Tibial nerve (tissue), 4 donors: ENCODE results near the gene DNAJC6. TPM values are rescaled to one million over a fixed set of nuclear protein-coding genes. Genes with fewer than 3 reads are reported as not detected.
A peak's percentile ranks its signal among the peaks of the same experiment; 100 is the strongest.

Experiments
- DNase-seq, 2 donors: peaks; one replicate each; pipeline ENCODE4 v3.0.0-alpha.2; 2019; ENCODE audit warnings: low spot score in 2 of 2
- H3K27ac ChIP-seq, 4 donors: fragments of 200-600 bp; sonication (generic) in 3 of 4; one replicate each; pipeline ENCODE4 v1.5.1; 2017 to 2019; ENCODE audit warnings: mild to moderate bottlenecking in 1 of 4
- H3K27me3 ChIP-seq, 2 donors: fragments of 200-600 bp; sonication (generic) in 1 of 2; one replicate each; pipeline versions ENCODE4 v1.5.1 to v1.6.0; 2017 to 2019
- H3K36me3 ChIP-seq, 3 donors: fragments of 200-600 bp; sonication (generic); one replicate each; pipeline ENCODE4 v1.5.1; 2018 to 2019
- H3K4me1 ChIP-seq, 4 donors: fragments of 200-600 bp; sonication (generic) in 3 of 4; one replicate each; pipeline ENCODE4 v1.5.1; 2017 to 2019
- H3K4me3 ChIP-seq, 4 donors: fragments of 200-600 bp; sonication (generic) in 3 of 4; one replicate each; pipeline ENCODE4 v1.5.1; 2017 to 2019; ENCODE audit warnings: mild to moderate bottlenecking in 1 of 4, moderate library complexity in 1 of 4
- H3K9me3 ChIP-seq, 4 donors: fragments of 200-600 bp; sonication (generic) in 3 of 4; one replicate each; pipeline ENCODE4 v1.5.1; 2017 to 2019
- EP300 ChIP-seq, 2 donors: sonication (generic); formaldehyde crosslinking; IDR thresholded peaks; one replicate each; pipeline ENCODE4 v1.6.1; 2017; ENCODE audit warnings: antibody characterized with exemption in 2 of 2, mild to moderate bottlenecking in 1 of 2
- POLR2A ChIP-seq, 2 donors: fragments of 450-650 bp; IDR thresholded peaks; one replicate each; pipeline ENCODE4 v1.6.1; 2017; ENCODE audit warnings: antibody characterized with exemption in 2 of 2, mild to moderate bottlenecking in 2 of 2, moderate library complexity in 2 of 2
- WGBS, 2 donors: methylation state at CpG; one replicate each; pipeline ENCODE4 v1.1.5; 2018; 5-methylcytosine and 5-hydroxymethylcytosine counted together
- total RNA-seq, 4 donors: library from RNA; depleted of rRNA; stranded (reverse); fragments of >200 nt; gene quantifications; one replicate each; pipeline ENCODE4 v1.1.0, GENCODE V29; 2016
- TF ChIP-seq, protein P1 (sequence below), 5 experiments: fragments of 200-600 bp in 3 of 5; fragments of 450-650 bp in 2 of 5; sonication (generic) in 3 of 5; IDR thresholded peaks; one replicate each; pipeline ENCODE4 v1.5.1; 2016 to 2019; ENCODE audit warnings: antibody characterized with exemption in 5 of 5, mild to moderate bottlenecking in 3 of 5, moderate library complexity in 2 of 5

DNAJC6 gene
- total RNA-seq, 4 donors from 2014 or later: 11.4 to 19.2 (median 16.9) TPM

DNA sequence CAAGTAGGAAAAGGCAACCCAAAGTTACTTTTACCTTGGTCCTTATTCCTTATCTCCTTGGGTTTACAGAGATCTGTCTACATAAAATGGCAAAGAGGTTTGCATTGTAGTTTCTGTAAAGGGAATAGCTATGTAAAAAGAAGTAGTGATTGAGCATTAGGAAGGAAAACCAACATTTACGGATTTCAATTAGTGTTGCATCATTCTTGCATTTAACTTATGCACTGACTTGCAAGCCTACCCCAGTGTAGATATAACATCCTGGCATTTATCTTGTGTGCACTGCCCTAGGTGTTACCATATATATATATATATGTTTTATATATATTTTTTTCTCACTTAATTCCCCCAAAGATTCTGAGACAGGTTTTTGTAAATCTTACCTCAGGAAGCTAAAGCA is 107.4 kb downstream of the DNAJC6 start:
- WGBS, 2 donors: 85 to 95% methylated on average over 1 of the region's 1 CpG
- H3K27me3 ChIP-seq: no peaks in the 10 kb centered on the region
- TF ChIP-seq, protein P1, sequence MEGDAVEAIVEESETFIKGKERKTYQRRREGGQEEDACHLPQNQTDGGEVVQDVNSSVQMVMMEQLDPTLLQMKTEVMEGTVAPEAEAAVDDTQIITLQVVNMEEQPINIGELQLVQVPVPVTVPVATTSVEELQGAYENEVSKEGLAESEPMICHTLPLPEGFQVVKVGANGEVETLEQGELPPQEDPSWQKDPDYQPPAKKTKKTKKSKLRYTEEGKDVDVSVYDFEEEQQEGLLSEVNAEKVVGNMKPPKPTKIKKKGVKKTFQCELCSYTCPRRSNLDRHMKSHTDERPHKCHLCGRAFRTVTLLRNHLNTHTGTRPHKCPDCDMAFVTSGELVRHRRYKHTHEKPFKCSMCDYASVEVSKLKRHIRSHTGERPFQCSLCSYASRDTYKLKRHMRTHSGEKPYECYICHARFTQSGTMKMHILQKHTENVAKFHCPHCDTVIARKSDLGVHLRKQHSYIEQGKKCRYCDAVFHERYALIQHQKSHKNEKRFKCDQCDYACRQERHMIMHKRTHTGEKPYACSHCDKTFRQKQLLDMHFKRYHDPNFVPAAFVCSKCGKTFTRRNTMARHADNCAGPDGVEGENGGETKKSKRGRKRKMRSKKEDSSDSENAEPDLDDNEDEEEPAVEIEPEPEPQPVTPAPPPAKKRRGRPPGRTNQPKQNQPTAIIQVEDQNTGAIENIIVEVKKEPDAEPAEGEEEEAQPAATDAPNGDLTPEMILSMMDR (IDR thresholded peaks at IDR 0.05): no peak
- no peak for TF ChIP-seq POLR2A (IDR thresholded peaks at IDR 0.05)
- TF ChIP-seq EP300 (IDR thresholded peaks at IDR 0.05): no peak
- no peak overlapping the region for H3K27ac ChIP-seq
- peaks cover 0 to 6% (median 0%) of the 10 kb centered on the region in 3 donors for H3K36me3 ChIP-seq
- H3K9me3 ChIP-seq: no peaks in the 10 kb centered on the region
- H3K4me3 ChIP-seq: no peak overlapping the region
- peaks cover 0 to 11% (median under 1%) of the 10 kb centered on the region in 4 donors for H3K4me1 ChIP-seq
- DNase-seq: no peak

DNA sequence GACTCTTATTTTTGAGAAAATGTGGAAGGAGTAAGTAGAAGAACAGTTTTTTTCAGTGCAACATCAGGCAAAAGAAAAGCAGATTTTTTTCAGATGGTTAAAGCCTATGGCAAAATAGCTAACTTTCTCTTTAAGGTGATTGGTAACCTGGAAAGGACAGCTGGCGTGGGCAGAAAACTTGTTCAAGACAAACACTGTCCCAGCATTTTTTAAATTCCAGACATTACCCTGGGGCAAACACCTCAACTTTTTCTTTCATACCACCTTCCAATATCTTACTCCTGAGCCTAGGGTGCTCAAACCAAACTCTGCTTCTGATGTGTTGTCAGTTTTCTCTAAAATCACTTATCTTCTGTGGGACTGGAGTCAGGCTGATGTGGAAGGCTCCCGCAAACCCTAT is 108.4 kb downstream of the DNAJC6 start:
- H3K36me3 ChIP-seq: peaks cover 0 to 4% (median 0%) of the 10 kb centered on the region in 3 donors
- no peak overlapping the region for H3K27ac ChIP-seq
- no peaks in the 10 kb centered on the region for H3K9me3 ChIP-seq
- TF ChIP-seq POLR2A (IDR thresholded peaks at IDR 0.05) (no peak), EP300 (IDR thresholded peaks at IDR 0.05) (no peak)
- TF ChIP-seq, protein P1 (IDR thresholded peaks at IDR 0.05): no peak
- H3K4me3 ChIP-seq: no peak overlapping the region
- no peaks in the 10 kb centered on the region for H3K27me3 ChIP-seq
- WGBS, 2 donors: 76 to 80% methylated on average over 2 of the region's 2 CpGs
- peaks cover 0 to 21% (median 10%) of the 10 kb centered on the region in 4 donors for H3K4me1 ChIP-seq
- DNase-seq: no peak

DNA sequence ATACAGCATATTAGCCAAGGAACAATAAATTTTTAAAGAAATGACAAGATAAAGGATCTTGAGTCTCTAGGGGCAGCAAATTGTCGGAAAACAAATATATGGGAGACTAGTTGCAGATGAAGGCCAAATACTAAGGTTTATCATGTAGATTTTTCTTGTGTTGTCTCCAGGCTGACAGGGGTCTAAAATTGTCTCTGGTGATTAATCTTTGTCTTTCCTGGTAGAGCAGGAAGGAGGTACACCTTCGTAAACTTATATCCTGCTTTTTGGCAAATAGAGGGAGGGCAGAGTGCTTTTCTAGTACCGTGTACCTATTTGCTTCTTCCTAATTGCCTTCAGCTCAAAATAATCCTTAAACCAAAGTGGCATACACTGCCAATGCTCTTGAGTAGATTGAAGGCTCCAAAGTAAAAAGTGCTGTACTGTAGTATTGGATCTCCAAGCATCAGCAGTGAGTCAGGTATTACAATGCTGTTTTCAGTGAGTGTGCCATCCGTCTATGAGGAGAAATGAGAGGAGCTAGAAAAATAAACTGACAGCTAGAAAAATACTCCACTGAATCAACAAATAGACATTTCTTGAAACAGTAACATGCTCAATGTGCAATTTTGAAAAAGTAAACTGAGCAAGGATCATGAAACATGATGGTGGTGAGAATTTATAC is 109.3 kb downstream of the DNAJC6 start:
- Histone ChIP-seq H3K27me3 (no peaks in the 10 kb centered on the region), H3K4me1 (peaks cover 0 to 30% (median 19%) of the 10 kb centered on the region in 4 donors), H3K4me3 (no peak overlapping the region), H3K36me3 (no peaks in the 10 kb centered on the region), H3K27ac (peak overlapping the region in 1 of 4 donors; percentile 93), H3K9me3 (no peaks in the 10 kb centered on the region)
- no peak for DNase-seq
- WGBS, 2 donors: 90 to 95% methylated on average over 4 of the region's 4 CpGs
- TF ChIP-seq EP300 (IDR thresholded peaks at IDR 0.05): no peak
- TF ChIP-seq POLR2A (IDR thresholded peaks at IDR 0.05): no peak
- TF ChIP-seq, protein P1 (IDR thresholded peaks at IDR 0.05): no peak

DNA sequence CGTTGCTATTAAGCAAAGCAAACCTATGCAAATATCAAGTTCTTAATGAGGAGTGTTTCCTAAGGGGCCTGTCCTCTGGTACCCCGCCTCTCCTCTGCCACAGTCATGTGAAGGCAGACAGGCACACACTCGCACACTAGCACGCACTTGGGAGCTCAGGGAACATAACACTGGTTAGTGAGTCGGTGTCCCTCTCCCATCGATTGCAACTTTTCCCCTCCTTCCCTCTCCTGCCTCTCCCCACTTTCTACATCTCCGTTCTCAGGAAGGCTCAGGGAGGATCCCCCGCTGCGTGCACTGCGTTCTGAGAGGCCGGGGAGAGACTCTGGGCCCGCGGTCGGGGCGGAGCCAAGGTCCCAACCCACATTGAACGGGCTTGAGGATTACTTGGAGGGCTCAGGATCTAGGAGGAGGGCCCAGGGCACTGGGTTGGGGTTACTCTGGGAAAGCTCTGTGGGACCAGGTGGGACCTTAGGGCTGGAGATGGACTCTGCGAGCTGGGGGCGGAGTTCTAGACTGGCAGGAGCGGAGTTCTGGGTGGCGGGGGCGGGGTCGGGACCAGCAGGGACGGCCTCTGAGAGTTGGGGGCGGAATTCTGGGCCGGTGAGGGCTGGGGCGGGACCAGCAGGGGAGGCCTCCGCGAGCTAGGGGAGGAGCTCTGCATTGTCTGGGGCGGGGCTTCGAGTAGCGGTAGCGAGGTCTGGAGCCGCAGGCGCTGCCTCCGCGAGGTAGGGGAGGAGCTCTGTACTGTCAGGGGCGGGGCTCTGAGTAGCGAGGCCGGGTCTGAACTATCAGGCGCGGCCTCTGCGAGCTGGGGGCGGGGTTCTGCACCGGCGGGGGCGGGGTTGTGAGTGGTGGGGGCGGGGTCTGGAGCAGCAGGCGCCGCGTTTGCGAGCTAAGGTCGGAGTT is 110.6 kb downstream of the DNAJC6 start:
- peak; percentile 95 to 96 for DNase-seq
- Histone ChIP-seq H3K4me1 (peaks cover 0 to 37% (median 23%) of the 10 kb centered on the region in 4 donors), H3K27ac (peak overlapping the region; percentile 93 to 100 (median 96)), H3K27me3 (no peaks in the 10 kb centered on the region), H3K36me3 (no peaks in the 10 kb centered on the region), H3K9me3 (no peaks in the 10 kb centered on the region), H3K4me3 (peak overlapping the region; percentile 75 to 97 (median 86))
- TF ChIP-seq, protein P1 (IDR thresholded peaks at IDR 0.05): no peak
- TF ChIP-seq POLR2A (IDR thresholded peaks at IDR 0.05) (peak in 1 of 2 donors; percentile 52), EP300 (IDR thresholded peaks at IDR 0.05) (peak in 1 of 2 donors; percentile 62)
- 1 to 2% methylated on average over 38 of the region's 52 CpGs for WGBS, 2 donors
